Right ventricle myocardium superior (tissue), 1 donor: ENCODE data around the gene PSMD2. TPM values are rescaled to one million over a fixed set of nuclear protein-coding genes. Genes with fewer than 3 reads are reported as not detected.
"Not testable (repeated sequence)": the region's sequence is repeated elsewhere in the genome, so short reads cannot be mapped to it uniquely, and the experiment has no call there.

Source experiments
- ATAC-seq: fragments of 200-7000 bp; cut with Tn5 transposase; one replicate; pipeline ENCODE4 v1.9.1; 2020; ENCODE audit warnings: mild to moderate bottlenecking; ENCODE audit not compliant: poor library complexity
- DNase-seq: peaks from one replicate; pipeline ENCODE4 v3.0.0-alpha.2; 2020
- intact Hi-C: fragments of 100-400 bp; cut with DNase I; formaldehyde crosslinking; loops from one replicate; pipeline ENCODE4 v1.11.2; 2022
- total RNA-seq: library from RNA; stranded (reverse); fragmentation: NEBNext Ultra II Directional; extraction: Animal tissue kit (Norgen Biotek cat#: 25700); gene quantifications from one replicate; pipeline ENCODE4 v1.2.1, GENCODE V29; 2021
- donor health status: DM: no; HTN: yes; CAD: no; lungs with severe emphysema.

The PSMD2 gene
- total RNA-seq, 1 donor from 2014 or later, result 237 TPM

- intact Hi-C loops, result no loop called here
- ATAC-seq (no peak), DNase-seq (no peak)
These were observed 35.6 kb downstream of the PSMD2 start for GRCh38 chr3:184334470-184335158.

GRCh38 chr3:184335291-184335660 lies 36.2 kb downstream of the PSMD2 start:
- intact Hi-C loops, result no loop called here
- ATAC-seq, result no peak

GRCh38 chr3:184335661-184336546 lies 36.9 kb downstream of the PSMD2 start:
- intact Hi-C loops, result no loop called here
- peak; percentile 78 for ATAC-seq
- DNase-seq, result peak; percentile 94

More at GRCh38 chr3:184335291-184335660, 36.2 kb downstream of the PSMD2 start:
- no peak for DNase-seq

- ATAC-seq, result peak; percentile 54
- no peak for DNase-seq
- intact Hi-C loops, result no loop called here
These were observed 37.7 kb downstream of the PSMD2 start for GRCh38 chr3:184336547-184337398.

- DNase-seq, result peak; percentile 81
- ATAC-seq, result peak; percentile 55
- intact Hi-C loops, result no loop called here
These were observed 38.3 kb downstream of the PSMD2 start, which contains the start of gene FAM131A for GRCh38 chr3:184337399-184337714. Gene FAM131A, plus strand, starts transcription at chr3:184337600. Its CDS starts 31 bp downstream, at chr3:184337631.

- ATAC-seq, result no peak
- intact Hi-C loops, result no loop called here
- DNase-seq, result no peak
These were observed 38.9 kb downstream of the PSMD2 start for GRCh38 chr3:184337981-184338380.

- peak; percentile 25 for ATAC-seq
- DNase-seq, result peak; percentile 88
- intact Hi-C loops, result no loop called here
These were observed 39.5 kb downstream of the PSMD2 start for GRCh38 chr3:184338511-184338945.

- intact Hi-C loops, result no loop called here
- DNase-seq (no peak), ATAC-seq (no peak)
These were observed 40.0 kb downstream of the PSMD2 start for GRCh38 chr3:184339001-184339400.

GRCh38 chr3:184339451-184340135 lies 40.6 kb downstream of the PSMD2 start:
- ATAC-seq, DNase-seq, intact Hi-C loops: not testable (repeated sequence)

GRCh38 chr3:184341925-184342324 lies 42.9 kb downstream of the PSMD2 start:
- DNase-seq (no peak), ATAC-seq (no peak)
- intact Hi-C loops, result no loop called here

GRCh38 chr3:184343200-184343876 lies 44.3 kb downstream of the PSMD2 start:
- intact Hi-C loops, result no loop called here
- no peak for DNase-seq
- ATAC-seq, result no peak

GRCh38 chr3:184344579-184345316 lies 45.7 kb downstream of the PSMD2 start:
- intact Hi-C loops, result no loop called here
- ATAC-seq, result no peak
- DNase-seq, result no peak

GRCh38 chr3:184345317-184346144 lies 46.5 kb downstream of the PSMD2 start:
- peak; percentile 73 for DNase-seq
- intact Hi-C loops, result no loop called here
- peak; percentile 83 for ATAC-seq

GRCh38 chr3:184346480-184347190 lies 47.6 kb downstream of the PSMD2 start:
- intact Hi-C loops, result no loop called here
- DNase-seq, result no peak
- ATAC-seq, result no peak

GRCh38 chr3:184347321-184348056 lies 48.4 kb downstream of the PSMD2 start:
- ATAC-seq (no peak), DNase-seq (no peak)
- intact Hi-C loops, result no loop called here
